ENCODE results near the gene IL17REL.
A peak's percentile ranks its signal among the peaks of the same experiment; 100 is the strongest.

Gene IL17REL

DNA sequence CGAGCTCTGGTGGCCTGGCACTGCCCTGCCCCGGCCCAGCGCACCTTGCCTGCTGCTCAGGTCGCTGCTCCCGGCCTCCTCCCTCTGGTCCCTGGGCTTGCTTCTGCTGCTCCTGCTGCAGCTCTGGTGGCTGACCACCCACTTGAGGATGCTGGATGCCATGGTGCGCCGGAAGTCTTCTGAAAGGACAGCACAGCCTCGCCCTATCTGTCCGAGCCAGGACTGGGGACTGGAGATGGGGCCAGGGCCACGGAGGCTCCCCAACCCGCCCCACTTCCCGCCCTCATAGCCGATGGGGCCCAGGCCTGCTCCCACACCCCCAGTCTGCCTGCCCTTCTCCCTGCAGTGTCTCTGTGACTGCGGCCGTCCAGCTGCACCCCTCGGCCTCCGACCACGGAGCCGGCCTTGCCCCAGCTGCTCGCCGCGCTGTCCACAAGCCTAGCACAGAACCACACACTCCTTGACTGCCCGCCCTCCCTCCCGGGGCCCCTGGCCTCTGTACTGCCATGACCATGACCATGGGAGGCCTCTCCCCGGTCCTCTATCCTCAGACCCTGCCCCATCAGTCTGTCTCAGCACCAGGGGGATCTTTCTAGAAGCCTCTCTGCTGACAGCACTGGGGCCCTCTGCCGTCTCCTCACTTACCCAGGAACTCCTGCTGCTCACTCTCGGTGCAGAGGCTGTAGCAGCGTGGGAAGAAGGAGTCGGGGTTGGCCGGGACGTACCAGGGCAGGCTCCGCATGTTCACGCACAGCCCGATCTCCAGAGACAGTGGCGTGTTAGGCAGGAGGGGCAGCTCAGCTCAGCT, 32.9 kb upstream of the IL17REL start:
- DNase-seq (ENCODE audit: low spot score): no peak
- WGBS, 2 donors (ENCODE audit: extremely low coverage in 2 of 2, insufficient read length in 2 of 2, insufficient replicate concordance in 1 of 2): no CpG with 5 or more reads among the region's 35 CpGs

GRCh38 chr22:50044485-50045118, 32.0 kb upstream of the IL17REL start:
- WGBS, 2 donors (ENCODE audit: extremely low coverage in 2 of 2, insufficient read length in 2 of 2, insufficient replicate concordance in 1 of 2): no CpG with 5 or more reads among the region's 30 CpGs
- Histone ChIP-seq H4K8ac (ENCODE audit: low read depth, low read length) (no peak overlapping the region), H3K27ac (replicated peaks; ENCODE audit: low read length) (no peak overlapping the region), H2BK15ac (ENCODE audit: low read length) (no peak overlapping the region), H3K4me2 (ENCODE audit: insufficient read depth, low read length, poor library complexity, severe bottlenecking) (no peak overlapping the region), H2BK5ac (ENCODE audit: low read length) (no peak overlapping the region), H3K36me3 (replicated peaks in 1 of 2; ENCODE audit: control insufficient read depth in 2 of 2, insufficient read depth in 2 of 2, low read length in 2 of 2) (no peaks in the 10 kb centered on the region), H3K27me3 (ENCODE audit: control insufficient read depth in 3 of 3, insufficient read depth in 3 of 3, low read depth in 1 of 3, low read length in 3 of 3) (peaks cover 0 to 8% (median under 1%) of the 10 kb centered on the region in 3 experiments), H3K4ac (ENCODE audit: low read length) (no peak overlapping the region), H2AFZ (ENCODE audit: low read length) (no peak overlapping the region), H2AK5ac (ENCODE audit: low read depth, low read length) (no peak overlapping the region), H3K79me1 (ENCODE audit: low read depth, low read length) (peaks cover 2% of the 10 kb centered on the region), H3K18ac (ENCODE audit: low read length) (peak overlapping the region; percentile 27), H4K91ac (ENCODE audit: low read depth, low read length, poor library complexity) (no peak overlapping the region), H3K9ac (ENCODE audit: low read depth, low read length, poor library complexity) (no peak overlapping the region), H3K9me3 (replicated peaks in 1 of 2; ENCODE audit: control insufficient read depth in 2 of 2, insufficient read depth in 1 of 2, low read depth in 1 of 2, low read length in 2 of 2) (peaks cover 2 to 7% of the 10 kb centered on the region in 2 donors), H2BK120ac (ENCODE audit: low read depth, low read length) (no peak overlapping the region), H3K4me1 (ENCODE audit: control insufficient read depth in 2 of 2, insufficient read depth in 1 of 2, low read depth in 1 of 2, low read length in 2 of 2) (peaks cover 0 to 2% of the 10 kb centered on the region in 2 donors), H3K23ac (ENCODE audit: low read depth, low read length, poor library complexity) (no peak overlapping the region), H3K14ac (ENCODE audit: low read length) (no peak overlapping the region), H2BK12ac (ENCODE audit: low read length) (no peak overlapping the region), H3K4me3 (ENCODE audit: low read length in 2 of 2) (no peak overlapping the region)
- DNase-seq (ENCODE audit: low spot score): no peak

More for the DNA sequence above, 32.9 kb upstream of the IL17REL start:
- Histone ChIP-seq H3K4ac (ENCODE audit: low read length) (no peak overlapping the region), H3K27ac (replicated peaks; ENCODE audit: low read length) (no peak overlapping the region), H3K4me1 (ENCODE audit: control insufficient read depth in 2 of 2, insufficient read depth in 1 of 2, low read depth in 1 of 2, low read length in 2 of 2) (peaks cover 0 to 2% of the 10 kb centered on the region in 2 donors), H3K27me3 (ENCODE audit: control insufficient read depth in 3 of 3, insufficient read depth in 3 of 3, low read depth in 1 of 3, low read length in 3 of 3) (peaks cover 0 to 8% (median 0%) of the 10 kb centered on the region in 3 experiments), H3K9me3 (replicated peaks in 1 of 2; ENCODE audit: control insufficient read depth in 2 of 2, insufficient read depth in 1 of 2, low read depth in 1 of 2, low read length in 2 of 2) (no peaks in the 10 kb centered on the region), H3K23ac (ENCODE audit: low read depth, low read length, poor library complexity) (no peak overlapping the region), H2AK5ac (ENCODE audit: low read depth, low read length) (peak overlapping the region; percentile 8), H2BK5ac (ENCODE audit: low read length) (no peak overlapping the region), H3K18ac (ENCODE audit: low read length) (peak overlapping the region; percentile 57), H3K14ac (ENCODE audit: low read length) (no peak overlapping the region), H4K91ac (ENCODE audit: low read depth, low read length, poor library complexity) (no peak overlapping the region), H2BK12ac (ENCODE audit: low read length) (no peak overlapping the region), H2BK15ac (ENCODE audit: low read length) (peak overlapping the region; percentile 9), H4K8ac (ENCODE audit: low read depth, low read length) (no peak overlapping the region), H2AFZ (ENCODE audit: low read length) (no peak overlapping the region), H3K79me1 (ENCODE audit: low read depth, low read length) (peaks cover 2% of the 10 kb centered on the region), H3K36me3 (replicated peaks in 1 of 2; ENCODE audit: control insufficient read depth in 2 of 2, insufficient read depth in 2 of 2, low read length in 2 of 2) (no peaks in the 10 kb centered on the region), H3K4me2 (ENCODE audit: insufficient read depth, low read length, poor library complexity, severe bottlenecking) (no peak overlapping the region), H3K4me3 (ENCODE audit: low read length in 2 of 2) (no peak overlapping the region), H2BK120ac (ENCODE audit: low read depth, low read length) (no peak overlapping the region), H3K9ac (ENCODE audit: low read depth, low read length, poor library complexity) (no peak overlapping the region)

- Histone ChIP-seq H3K79me1 (ENCODE audit: low read depth, low read length) (peaks cover 2% of the 10 kb centered on the region), H3K4me3 (ENCODE audit: low read length in 2 of 2) (no peak overlapping the region), H3K18ac (ENCODE audit: low read length) (peak overlapping the region; percentile 52), H3K23ac (ENCODE audit: low read depth, low read length, poor library complexity) (no peak overlapping the region), H3K4me1 (ENCODE audit: control insufficient read depth in 2 of 2, insufficient read depth in 1 of 2, low read depth in 1 of 2, low read length in 2 of 2) (no peaks in the 10 kb centered on the region), H3K4me2 (ENCODE audit: insufficient read depth, low read length, poor library complexity, severe bottlenecking) (no peak overlapping the region), H2BK120ac (ENCODE audit: low read depth, low read length) (no peak overlapping the region), H2AFZ (ENCODE audit: low read length) (no peak overlapping the region), H3K14ac (ENCODE audit: low read length) (no peak overlapping the region), H3K4ac (ENCODE audit: low read length) (no peak overlapping the region), H3K27ac (replicated peaks; ENCODE audit: low read length) (no peak overlapping the region), H4K8ac (ENCODE audit: low read depth, low read length) (no peak overlapping the region), H2BK15ac (ENCODE audit: low read length) (no peak overlapping the region), H2BK5ac (ENCODE audit: low read length) (no peak overlapping the region), H4K91ac (ENCODE audit: low read depth, low read length, poor library complexity) (no peak overlapping the region), H3K9me3 (replicated peaks in 1 of 2; ENCODE audit: control insufficient read depth in 2 of 2, insufficient read depth in 1 of 2, low read depth in 1 of 2, low read length in 2 of 2) (peaks cover 7 to 9% of the 10 kb centered on the region in 2 donors), H3K9ac (ENCODE audit: low read depth, low read length, poor library complexity) (no peak overlapping the region), H2BK12ac (ENCODE audit: low read length) (no peak overlapping the region), H2AK5ac (ENCODE audit: low read depth, low read length) (peak overlapping the region; percentile 47), H3K36me3 (replicated peaks in 1 of 2; ENCODE audit: control insufficient read depth in 2 of 2, insufficient read depth in 2 of 2, low read length in 2 of 2) (no peaks in the 10 kb centered on the region), H3K27me3 (ENCODE audit: control insufficient read depth in 3 of 3, insufficient read depth in 3 of 3, low read depth in 1 of 3, low read length in 3 of 3) (peaks cover 0 to 2% (median 2%) of the 10 kb centered on the region in 3 experiments)
- no CpG with 5 or more reads among the region's 17 CpGs for WGBS, 2 donors (ENCODE audit: extremely low coverage in 2 of 2, insufficient read length in 2 of 2, insufficient replicate concordance in 1 of 2)
- DNase-seq (ENCODE audit: low spot score): no peak
These were observed 28.9 kb upstream of the IL17REL start for GRCh38 chr22:50041361-50042065.

DNA sequence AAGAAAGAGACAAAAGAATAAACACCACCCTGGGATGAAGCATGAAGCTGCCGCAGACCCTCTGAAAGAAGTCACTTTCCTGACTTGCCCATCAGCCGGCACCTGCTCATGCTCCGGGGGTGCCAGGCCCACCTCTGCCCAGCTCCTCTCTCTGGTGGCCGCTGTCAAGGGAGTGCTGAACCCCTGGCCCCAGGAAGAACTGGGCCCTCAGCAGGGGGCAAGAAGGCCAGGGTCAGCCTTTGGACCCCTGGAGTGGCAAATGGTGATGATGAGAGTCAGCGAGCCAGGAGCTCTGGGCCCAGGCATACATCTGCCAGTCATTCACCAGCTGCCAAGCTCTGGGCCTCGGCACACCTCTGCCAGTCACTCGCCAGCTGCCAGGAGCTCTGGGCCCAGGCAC, 28.2 kb upstream of the IL17REL start:
- no peak for DNase-seq (ENCODE audit: low spot score)
- no peaks in the 10 kb centered on the region for H3K79me1 ChIP-seq (ENCODE audit: low read depth, low read length)
- peak overlapping the region; percentile 42 for H3K18ac ChIP-seq (ENCODE audit: low read length)
- H4K91ac ChIP-seq (ENCODE audit: low read depth, low read length, poor library complexity): no peak overlapping the region
- no peaks in the 10 kb centered on the region for H3K4me1 ChIP-seq (ENCODE audit: control insufficient read depth in 2 of 2, insufficient read depth in 1 of 2, low read depth in 1 of 2, low read length in 2 of 2)
- H3K27ac ChIP-seq (replicated peaks; ENCODE audit: low read length): no peak overlapping the region
- no peak overlapping the region for H2BK120ac ChIP-seq (ENCODE audit: low read depth, low read length)
- no peak overlapping the region for H2BK15ac ChIP-seq (ENCODE audit: low read length)
- peak overlapping the region; percentile 82 for H3K23ac ChIP-seq (ENCODE audit: low read depth, low read length, poor library complexity)
- no peak overlapping the region for H2BK5ac ChIP-seq (ENCODE audit: low read length)
- peaks cover 0 to 2% (median 2%) of the 10 kb centered on the region in 3 experiments for H3K27me3 ChIP-seq (ENCODE audit: control insufficient read depth in 3 of 3, insufficient read depth in 3 of 3, low read depth in 1 of 3, low read length in 3 of 3)
- no peak overlapping the region for H2AK5ac ChIP-seq (ENCODE audit: low read depth, low read length)
- no peak overlapping the region for H3K14ac ChIP-seq (ENCODE audit: low read length)
- H2BK12ac ChIP-seq (ENCODE audit: low read length): no peak overlapping the region
- WGBS, 2 donors (ENCODE audit: extremely low coverage in 2 of 2, insufficient read length in 2 of 2, insufficient replicate concordance in 1 of 2): no CpG with 5 or more reads among the region's 7 CpGs
- H3K9ac ChIP-seq (ENCODE audit: low read depth, low read length, poor library complexity): no peak overlapping the region
- no peaks in the 10 kb centered on the region for H3K36me3 ChIP-seq (replicated peaks in 1 of 2; ENCODE audit: control insufficient read depth in 2 of 2, insufficient read depth in 2 of 2, low read length in 2 of 2)
- H3K4ac ChIP-seq (ENCODE audit: low read length): no peak overlapping the region
- no peak overlapping the region for H2AFZ ChIP-seq (ENCODE audit: low read length)
- H3K4me3 ChIP-seq (ENCODE audit: low read length in 2 of 2): no peak overlapping the region
- H3K9me3 ChIP-seq (replicated peaks in 1 of 2; ENCODE audit: control insufficient read depth in 2 of 2, insufficient read depth in 1 of 2, low read depth in 1 of 2, low read length in 2 of 2): peaks cover 7 to 9% of the 10 kb centered on the region in 2 donors
- H4K8ac ChIP-seq (ENCODE audit: low read depth, low read length): no peak overlapping the region
- no peak overlapping the region for H3K4me2 ChIP-seq (ENCODE audit: insufficient read depth, low read length, poor library complexity, severe bottlenecking)

Measured in neuronal stem cell (in vitro differentiated cells).